Measurements from ENCODE around the gene FARP1.

The FARP1 gene

GRCh38 chr13:98133946-98134345 lies 8.9 kb upstream of the FARP1 start:
- no peak for DNase-seq (ENCODE audit: low spot score)

- DNase-seq (ENCODE audit: low spot score), result no peak
Measured at GRCh38 chr13:98134901-98135300, 8.0 kb upstream of the FARP1 start.

- DNase-seq (ENCODE audit: low spot score), result no peak
Measured at GRCh38 chr13:98141091-98141490, 1.8 kb upstream of the FARP1 start.

- DNase-seq (ENCODE audit: low spot score), result no peak
Measured at GRCh38 chr13:98141509-98142379, 1.1 kb upstream of the FARP1 start.

- DNase-seq (ENCODE audit: low spot score), result no peak
Measured at GRCh38 chr13:98143157-98143553, 261 bp downstream of the FARP1 start.

GRCh38 chr13:98143601-98144026 lies 720 bp downstream of the FARP1 start:
- no peak for DNase-seq (ENCODE audit: low spot score)

- no peak for DNase-seq (ENCODE audit: low spot score)
Measured at GRCh38 chr13:98144027-98144741, 1.3 kb downstream of the FARP1 start.

GRCh38 chr13:98144801-98145350 lies 2.0 kb downstream of the FARP1 start:
- no peak for DNase-seq (ENCODE audit: low spot score)

GRCh38 chr13:98147521-98147920 lies 4.6 kb downstream of the FARP1 start:
- no peak for DNase-seq (ENCODE audit: low spot score)

- no peak for DNase-seq (ENCODE audit: low spot score)
Measured at GRCh38 chr13:98150832-98151479, 8.1 kb downstream of the FARP1 start.

- no peak for DNase-seq (ENCODE audit: low spot score)
Measured at GRCh38 chr13:98155475-98156109, 12.7 kb downstream of the FARP1 start.

- DNase-seq (ENCODE audit: low spot score), result no peak
Measured at GRCh38 chr13:98156259-98156658, 13.4 kb downstream of the FARP1 start.

GRCh38 chr13:98157188-98157587 lies 14.3 kb downstream of the FARP1 start:
- DNase-seq (ENCODE audit: low spot score), result no peak

- DNase-seq (ENCODE audit: low spot score), result no peak
Measured at GRCh38 chr13:98157609-98158008, 14.7 kb downstream of the FARP1 start.

- no peak for DNase-seq (ENCODE audit: low spot score)
Measured at GRCh38 chr13:98158172-98158899, 15.4 kb downstream of the FARP1 start.

GRCh38 chr13:98162935-98163334 lies 20.0 kb downstream of the FARP1 start:
- DNase-seq (ENCODE audit: low spot score), result no peak

- DNase-seq (ENCODE audit: low spot score), result no peak
Measured at GRCh38 chr13:98169331-98169730, 26.4 kb downstream of the FARP1 start.

- DNase-seq (ENCODE audit: low spot score), result peak; percentile 19
Measured at GRCh38 chr13:98171900-98172589, 29.2 kb downstream of the FARP1 start.

- no peak for DNase-seq (ENCODE audit: low spot score)
Measured at GRCh38 chr13:98172590-98173422, 29.9 kb downstream of the FARP1 start.
